Stimulated activated CD8-positive, alpha-beta memory T cell treated with anti-CD3 and anti-CD28 coated beads, Interleukin-4, amount 100 ng/mL, for 48 hours (primary cell): Measurements from ENCODE around the gene DLGAP4.

Experiments
- DNase-seq: peaks from one replicate; pipeline ENCODE4 v3.0.0-alpha.2; 2020

Gene DLGAP4

DNA sequence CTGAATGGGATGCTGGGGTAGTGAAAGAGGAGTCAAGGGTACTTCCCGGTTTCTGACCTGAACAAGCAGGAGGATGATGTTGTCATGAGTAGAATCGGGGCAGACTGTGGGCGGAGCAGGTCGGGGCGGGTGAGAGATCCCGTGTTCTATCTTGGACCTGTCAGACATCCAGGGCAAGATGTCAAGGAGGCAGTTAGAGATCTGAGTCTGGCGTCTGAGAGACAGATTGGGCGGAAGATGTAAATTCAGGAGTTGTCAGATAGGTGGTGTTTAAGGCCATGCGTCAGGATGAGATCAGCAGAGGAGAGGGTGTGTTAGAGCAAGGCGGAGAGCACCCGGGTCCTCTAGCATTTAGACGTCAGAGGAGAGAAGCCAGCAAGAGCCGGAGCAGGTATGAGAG is 115.5 kb downstream of the DLGAP4 start:
- DNase-seq: no peak

DNA sequence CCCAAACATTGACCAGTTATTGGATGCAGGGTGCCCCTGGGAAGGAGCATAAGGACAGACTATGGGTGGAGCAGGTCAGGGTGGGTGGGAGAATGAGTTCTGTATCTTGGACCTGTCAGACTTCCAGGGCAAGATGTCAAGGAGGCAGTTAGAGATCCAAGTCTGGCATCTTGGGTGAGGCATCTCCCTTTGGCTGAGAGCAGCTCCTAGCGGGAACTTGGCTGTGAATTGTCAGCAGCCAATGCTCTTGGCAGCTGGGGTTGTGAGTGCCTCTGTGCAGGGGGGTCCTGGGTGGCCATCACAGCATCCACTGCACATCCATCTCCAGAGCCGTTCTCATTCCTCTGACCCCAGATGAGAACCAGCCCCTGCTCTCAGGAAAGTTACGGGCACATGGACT is 118.2 kb downstream of the DLGAP4 start:
- DNase-seq: no peak

DNA sequence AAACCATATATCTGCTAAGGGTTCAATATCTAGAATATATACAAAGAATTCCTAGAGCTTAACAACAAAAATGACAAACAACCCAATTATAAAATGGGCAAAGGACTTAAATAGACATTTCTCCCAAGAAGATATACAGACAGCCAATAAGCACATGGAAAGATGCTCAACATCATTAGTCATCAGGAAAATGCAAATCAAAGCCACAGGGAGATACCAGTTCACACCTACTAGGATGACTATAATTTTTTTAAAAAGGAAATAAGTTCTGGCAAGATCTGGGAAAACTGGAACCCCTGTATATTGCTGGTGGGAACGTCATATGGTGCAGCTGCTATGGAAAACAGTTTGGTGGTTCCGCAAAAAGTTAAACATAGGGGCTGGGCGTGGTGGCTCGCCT is 119.0 kb downstream of the DLGAP4 start:
- DNase-seq: no peak

DNA sequence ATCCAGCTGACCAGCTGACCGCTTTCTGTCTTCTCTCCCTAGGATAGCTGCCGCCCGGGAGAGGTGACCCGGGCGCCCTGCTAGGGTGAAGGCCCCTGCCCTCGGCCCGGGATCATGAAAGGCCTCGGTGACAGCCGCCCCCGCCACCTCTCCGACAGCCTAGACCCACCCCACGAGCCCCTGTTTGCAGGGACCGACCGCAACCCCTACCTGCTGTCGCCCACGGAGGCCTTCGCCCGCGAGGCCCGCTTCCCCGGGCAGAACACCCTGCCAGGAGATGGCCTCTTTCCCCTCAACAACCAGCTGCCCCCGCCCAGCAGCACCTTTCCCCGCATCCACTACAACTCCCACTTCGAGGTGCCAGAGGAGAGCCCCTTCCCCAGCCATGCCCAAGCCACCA is 125.5 kb downstream of the DLGAP4 start:
- no peak for DNase-seq

DNA sequence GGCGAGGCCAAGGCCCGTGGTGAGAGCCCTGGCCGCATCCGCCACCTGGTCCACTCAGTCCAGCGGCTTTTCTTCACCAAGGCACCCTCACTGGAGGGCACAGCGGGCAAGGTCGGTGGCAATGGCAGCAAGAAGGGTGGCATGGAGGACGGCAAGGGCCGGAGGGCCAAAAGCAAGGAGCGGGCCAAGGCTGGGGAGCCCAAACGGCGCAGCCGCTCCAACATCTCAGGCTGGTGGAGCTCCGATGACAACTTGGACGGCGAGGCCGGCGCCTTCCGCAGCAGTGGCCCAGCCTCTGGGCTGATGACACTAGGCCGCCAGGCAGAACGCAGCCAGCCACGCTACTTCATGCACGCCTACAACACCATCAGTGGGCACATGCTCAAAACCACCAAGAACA is 126.0 kb downstream of the DLGAP4 start:
- no peak for DNase-seq

DNA sequence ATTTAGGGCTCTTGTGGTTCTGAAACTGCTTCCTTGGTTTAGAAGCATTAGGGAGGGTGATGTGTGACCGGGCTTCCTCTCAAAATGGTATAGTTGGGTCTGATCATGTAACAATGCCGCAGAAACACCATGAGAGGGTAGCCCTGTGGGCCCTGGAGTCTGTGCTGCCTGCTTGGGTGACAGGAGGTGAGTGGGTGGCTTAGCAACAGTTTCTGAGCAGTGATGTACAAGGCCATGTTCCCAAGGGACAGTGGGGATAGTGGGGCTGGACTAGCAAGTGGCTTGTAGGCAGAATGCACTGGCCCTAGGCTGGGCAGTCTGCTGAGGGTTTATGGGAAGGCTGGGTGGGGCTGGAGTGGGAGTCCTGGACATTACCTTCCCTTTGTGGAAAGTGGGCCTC is 128.2 kb downstream of the DLGAP4 start:
- no peak for DNase-seq

DNA sequence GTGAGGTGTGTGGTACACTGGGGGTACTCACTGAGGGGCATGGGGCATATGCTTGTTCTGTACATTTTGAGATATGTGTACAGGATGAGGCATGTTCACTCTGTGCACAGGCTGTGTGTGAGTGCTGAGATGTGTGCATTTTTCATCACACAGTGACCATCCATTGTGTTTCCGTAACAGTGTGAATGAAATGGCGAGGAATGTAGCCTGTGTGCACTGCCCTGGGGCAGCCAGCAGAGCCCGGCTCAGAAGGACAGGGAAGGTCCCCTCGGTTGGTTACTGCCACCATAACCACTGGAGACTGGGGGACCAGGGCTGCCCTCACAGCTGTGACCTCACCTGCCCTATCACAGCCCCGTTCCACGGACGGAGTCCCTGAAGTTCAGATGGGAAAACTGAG is 129.0 kb downstream of the DLGAP4 start:
- no peak for DNase-seq

DNA sequence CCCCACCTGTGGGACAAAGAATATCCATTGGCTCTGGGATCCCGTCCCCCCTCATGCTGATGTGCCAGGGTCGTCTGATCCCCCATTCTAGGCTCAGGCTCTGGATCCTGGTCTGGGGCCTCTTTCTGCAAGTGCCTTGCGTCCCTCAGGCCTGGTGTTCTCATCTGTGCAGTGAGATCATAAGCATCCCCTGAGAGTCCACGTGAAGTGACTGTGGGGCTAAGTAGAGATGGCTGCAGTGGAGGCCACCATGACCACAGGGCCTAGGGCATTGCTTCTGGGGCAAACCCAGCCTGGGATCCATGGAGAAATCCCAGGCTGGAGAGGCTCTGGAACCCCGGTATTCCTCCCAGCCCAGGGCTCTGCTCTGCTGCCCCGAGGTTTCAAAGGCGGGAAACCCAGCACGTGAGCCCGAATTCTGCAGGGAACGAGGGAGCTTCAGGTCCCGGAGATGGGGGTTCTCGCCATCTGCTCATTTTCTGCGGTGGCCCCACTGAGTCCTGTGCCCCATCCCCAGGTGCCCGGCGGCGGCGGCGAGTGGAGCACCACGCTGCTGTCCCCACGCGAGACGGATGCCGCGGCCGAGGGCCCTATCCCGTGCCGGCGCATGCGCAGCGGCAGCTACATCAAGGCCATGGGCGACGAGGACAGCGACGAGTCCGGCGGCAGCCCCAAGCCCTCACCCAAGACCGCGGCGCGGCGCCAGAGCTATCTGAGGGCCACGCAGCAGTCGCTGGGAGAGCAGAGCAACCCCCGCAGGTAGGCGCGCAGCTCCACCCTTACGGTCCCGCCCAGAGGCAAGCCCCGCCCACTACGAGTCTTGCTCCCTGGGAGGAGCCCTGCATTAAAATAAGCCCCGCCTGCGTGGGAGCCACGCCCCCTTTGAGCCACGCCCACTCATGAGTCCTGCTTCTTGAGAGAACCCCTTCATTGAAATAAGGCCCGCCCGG is 129.7 kb downstream of the DLGAP4 start:
- peak; percentile 95 for DNase-seq

DNA sequence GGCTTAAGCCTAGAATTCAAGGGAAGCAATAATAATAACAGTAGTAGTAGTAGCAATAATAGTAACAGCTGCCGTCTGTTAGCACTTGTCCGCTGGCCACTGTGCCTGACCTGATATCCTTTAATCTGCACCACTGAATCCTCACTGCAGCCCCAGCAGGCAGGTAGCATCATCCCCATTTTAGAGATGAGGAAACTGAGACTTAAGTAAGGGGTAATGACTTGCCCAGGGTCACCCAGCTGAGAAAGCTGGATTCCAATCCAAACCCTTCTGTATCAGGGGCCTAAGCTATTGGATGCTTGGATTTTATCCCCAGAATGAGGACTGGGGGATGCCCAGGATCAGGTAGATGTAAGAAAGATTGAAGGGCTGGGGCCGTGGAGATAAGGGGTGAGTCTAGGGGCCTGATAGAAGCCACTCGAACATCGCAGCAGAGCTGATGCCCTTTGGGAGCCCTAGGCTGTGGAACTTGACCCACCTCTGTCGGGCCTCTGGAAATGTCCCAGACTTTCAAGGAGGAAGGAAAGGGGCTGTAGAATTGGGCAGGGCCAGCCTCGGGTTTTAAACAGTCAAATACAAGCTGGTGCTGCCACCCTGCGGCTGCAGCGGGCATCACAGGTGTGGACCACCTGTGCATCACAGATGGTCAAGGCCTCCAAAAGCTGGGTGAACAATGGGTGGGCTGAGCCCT is 133.0 kb downstream of the DLGAP4 start:
- peak; percentile 89 for DNase-seq

DNA sequence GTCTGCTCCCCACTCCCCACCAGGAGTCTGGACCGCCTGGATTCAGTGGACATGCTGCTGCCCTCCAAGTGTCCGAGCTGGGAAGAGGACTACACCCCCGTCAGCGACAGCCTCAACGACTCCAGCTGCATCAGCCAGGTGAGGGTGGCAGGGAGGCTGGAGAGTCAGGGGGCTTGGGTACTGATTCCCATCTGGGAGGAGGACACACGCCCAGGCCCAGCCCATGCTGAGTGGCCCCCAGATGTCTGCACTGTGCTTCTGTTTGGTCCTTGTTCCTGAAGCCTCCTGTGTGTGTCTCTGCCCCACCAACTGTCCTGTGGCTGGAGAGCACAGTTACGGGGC is 133.6 kb downstream of the DLGAP4 start:
- no peak for DNase-seq

DNA sequence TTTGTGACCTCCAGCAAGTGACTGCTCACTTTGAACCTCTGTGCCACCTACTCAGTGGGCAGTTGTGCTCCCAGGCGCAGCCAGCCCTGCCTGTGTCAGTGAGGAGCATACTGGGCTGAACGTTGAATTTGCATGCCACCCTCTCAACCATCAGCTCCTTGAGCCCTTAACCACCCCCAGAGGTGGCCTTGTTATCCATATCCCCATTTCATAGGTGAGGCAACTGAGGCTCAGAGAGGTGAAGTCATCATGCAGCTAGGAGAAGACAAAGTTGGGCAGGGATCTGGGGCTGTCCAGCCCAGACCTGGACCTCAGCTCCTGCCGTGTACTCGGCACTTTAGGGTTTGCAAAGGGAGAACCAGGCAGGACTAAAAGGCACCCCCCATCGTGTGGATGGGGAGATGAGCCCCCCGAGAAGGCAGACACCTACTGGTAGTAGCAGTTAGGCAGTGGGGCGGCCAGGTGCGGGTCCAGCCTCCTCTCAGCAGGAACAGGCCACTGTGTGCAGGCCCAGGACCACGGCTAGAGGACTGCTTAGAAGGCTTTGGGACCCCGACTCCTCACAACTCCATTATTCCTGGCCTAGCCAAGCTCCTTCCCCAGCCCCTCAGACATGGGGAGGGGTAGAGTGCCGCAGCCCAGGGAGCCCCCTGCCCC is 134.4 kb downstream of the DLGAP4 start:
- DNase-seq: no peak

DNA sequence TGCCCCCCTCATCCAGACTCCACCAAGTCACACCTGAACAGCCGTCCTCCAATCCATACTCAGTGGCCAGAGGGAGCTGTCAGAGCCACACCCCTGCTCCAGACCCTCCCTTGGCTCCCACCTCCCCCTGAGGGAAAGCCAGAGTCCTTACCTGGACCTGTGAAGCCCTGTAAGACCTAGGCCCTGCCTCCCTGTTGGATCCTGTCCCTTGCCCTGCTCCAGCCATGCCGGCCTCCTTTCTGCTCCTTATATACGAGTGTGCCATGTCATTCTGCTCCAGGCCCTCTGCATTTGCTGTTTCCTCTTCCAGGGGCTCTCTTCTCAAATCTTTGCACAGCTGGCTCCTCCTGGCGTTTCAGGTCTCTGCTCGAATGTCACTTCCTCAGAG is 134.9 kb downstream of the DLGAP4 start:
- DNase-seq: no peak

DNA sequence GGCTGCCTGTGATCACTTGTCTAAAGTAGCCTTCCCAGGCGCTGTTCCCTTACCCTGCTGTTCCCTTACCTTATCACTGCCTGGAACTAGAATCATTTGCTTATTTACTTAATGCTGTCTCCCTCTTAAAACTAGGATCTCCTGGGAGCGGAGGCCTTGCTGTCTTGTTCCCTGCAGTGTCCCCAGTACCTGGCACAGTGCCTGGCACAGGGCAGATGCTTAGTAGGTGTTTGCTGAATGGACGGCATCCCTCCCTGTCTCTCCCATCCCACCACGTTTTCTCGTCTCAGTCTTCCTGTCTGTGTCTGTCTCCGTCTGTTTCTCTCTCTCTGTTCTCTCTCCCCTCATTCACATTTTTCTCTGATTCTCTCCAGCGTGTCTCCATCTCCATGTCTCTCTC is 135.3 kb downstream of the DLGAP4 start:
- DNase-seq: no peak

DNA sequence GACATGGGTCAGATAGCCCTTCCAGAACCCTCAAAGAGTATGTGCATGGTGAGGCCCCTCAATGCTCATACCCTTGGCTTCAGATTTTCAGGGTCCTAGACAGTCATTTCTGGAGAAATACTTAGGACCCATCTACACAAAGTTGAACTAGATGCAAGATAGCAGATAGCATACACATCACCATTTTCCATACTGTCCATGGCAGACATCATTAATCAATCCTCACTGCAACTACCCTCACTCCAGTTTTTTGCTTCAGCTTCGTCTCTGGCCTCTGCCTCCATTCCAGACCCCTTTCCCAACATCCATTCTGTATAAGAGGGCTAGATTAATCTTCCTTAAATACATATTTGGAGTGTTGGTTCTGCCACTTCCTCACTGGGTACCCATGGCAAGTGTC is 139.7 kb downstream of the DLGAP4 start:
- DNase-seq: no peak

DNA sequence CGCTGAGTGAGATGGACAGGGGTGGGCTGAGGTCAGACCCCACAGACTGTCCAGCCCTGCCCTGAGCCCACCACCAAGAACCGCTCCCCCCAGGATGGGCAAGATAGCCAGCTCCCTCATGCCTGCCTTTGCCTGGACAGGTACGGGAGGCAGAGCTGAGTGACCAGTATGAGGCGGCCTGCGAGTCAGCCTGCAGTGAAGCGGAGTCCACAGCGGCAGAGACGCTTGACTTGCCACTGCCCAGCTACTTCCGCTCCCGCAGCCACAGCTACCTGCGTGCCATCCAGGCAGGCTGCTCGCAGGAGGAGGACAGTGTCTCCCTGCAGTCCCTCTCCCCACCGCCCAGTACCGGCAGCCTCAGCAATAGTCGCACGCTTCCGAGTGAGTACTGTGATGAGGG is 140.4 kb downstream of the DLGAP4 start:
- no peak for DNase-seq

DNA sequence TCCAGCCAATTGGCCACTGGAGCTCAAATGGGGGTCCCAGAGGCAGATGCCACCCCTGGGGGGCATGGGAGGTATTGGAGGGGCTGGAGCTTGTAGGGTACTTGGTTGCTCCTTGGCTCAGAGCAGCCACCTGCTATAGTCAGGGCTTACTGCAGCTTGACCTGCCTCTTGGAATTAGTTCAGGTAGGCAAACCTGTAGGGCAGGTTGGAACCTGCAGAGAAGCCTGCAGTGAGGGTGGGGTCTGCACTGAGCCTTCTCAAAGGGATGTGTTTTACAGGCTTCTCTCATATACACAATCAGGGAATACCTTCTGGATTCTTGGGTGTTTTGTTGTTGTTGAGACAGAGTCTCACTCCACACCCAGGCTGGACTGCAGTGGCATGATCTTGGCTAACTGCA is 141.0 kb downstream of the DLGAP4 start:
- DNase-seq: no peak

DNA sequence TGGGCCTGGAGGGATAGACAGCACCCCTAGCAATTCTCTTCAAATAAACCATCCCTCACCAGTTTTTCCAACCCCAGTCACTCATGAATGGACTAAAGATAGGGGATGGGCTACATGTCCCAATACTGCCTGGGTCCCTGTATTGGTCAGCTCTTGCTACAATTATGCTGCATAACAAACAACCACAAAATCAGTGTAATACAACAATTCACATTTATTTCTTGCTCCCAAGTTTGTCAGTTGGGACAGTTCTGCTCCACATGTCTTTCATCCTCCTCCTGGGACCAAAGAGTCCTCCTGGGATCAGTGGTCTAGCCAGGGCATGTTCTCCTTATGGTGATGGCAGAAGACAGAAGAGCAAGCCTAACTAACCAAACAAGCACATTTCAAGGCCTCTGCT is 143.5 kb downstream of the DLGAP4 start:
- no peak for DNase-seq

DNA sequence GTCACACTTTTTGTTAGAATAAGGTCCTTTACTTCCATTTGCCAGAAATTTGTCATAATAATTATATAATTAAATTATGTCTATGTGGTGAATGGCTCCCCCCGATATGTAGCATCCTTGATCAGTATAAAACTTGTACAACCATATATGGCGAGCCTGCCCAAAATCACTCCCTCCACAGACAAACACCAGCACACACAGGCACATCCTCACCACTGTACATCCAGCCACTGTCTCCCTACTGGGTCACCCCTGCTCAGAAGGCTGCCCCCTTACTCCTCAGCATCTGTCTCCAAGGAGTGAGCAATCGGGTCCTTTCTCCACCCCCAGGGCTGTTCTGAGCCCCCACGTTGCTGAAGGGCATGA is 148.2 kb downstream of the DLGAP4 start:
- no peak for DNase-seq

DNA sequence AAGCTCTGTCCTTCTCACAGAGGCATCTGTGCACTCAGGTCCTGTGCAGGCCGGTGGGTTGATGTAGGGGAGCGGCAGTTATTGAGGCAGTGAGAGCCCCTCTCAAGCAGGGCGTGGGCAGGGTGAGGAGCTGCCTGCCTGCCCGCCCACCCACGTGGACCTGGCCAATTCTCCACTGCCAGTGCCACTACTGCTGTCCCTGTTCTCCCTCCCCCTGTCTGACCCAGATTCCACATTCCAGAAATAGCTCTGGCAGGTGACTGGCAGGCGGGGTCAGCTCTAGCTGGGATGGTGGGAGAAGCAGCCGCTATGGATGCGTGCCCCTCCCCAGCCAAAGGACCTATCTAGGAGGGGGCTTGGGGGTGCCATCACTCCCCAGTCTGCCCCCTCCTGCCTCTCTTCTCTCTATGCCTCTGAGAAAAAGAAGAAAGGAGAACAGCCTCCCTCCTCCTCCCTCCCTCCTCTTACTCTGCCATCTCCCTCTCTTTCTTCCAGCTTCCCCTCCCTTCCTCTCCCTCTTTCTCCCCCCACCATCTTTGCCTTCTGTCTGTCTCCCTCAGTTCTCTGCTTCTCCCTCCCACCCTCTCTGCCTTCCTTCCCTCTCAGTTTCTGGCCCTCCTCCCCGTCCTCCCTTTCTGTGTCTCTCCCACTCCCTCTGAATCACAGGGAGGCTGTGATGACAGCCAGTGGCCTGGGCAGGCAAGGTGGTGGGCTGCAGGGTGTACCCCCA is 148.7 kb downstream of the DLGAP4 start:
- no peak for DNase-seq

DNA sequence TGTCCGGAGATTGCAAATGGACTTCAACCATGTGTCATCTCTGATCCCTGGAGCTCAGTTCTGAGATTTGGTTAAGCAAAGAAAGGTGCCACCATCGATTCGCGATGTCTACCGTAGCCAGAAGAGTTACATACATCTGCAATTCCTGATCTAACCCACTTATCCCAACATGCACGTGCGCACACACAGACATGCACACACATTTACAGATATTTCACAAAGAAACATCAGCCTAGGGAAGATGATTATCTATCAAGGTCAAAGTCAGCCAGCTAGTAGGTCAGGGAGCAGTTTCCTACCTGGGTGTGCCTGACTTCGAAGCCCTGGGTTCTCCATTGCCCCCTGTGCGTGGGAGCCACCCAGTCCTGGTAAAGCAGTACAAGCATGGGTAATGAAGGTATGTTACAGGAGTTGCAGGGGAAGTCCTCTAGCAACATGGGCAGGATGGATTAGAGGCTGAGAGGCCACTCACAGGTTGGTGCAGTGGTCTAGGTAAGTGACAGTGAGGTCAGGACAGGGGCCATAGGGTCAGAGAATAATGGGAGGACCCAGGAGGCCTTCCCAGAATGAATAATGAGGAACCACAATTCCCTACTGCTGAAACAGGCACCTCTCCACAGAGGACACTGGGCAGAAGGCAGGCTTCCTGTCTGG is 150.0 kb downstream of the DLGAP4 start:
- DNase-seq: no peak

DNA sequence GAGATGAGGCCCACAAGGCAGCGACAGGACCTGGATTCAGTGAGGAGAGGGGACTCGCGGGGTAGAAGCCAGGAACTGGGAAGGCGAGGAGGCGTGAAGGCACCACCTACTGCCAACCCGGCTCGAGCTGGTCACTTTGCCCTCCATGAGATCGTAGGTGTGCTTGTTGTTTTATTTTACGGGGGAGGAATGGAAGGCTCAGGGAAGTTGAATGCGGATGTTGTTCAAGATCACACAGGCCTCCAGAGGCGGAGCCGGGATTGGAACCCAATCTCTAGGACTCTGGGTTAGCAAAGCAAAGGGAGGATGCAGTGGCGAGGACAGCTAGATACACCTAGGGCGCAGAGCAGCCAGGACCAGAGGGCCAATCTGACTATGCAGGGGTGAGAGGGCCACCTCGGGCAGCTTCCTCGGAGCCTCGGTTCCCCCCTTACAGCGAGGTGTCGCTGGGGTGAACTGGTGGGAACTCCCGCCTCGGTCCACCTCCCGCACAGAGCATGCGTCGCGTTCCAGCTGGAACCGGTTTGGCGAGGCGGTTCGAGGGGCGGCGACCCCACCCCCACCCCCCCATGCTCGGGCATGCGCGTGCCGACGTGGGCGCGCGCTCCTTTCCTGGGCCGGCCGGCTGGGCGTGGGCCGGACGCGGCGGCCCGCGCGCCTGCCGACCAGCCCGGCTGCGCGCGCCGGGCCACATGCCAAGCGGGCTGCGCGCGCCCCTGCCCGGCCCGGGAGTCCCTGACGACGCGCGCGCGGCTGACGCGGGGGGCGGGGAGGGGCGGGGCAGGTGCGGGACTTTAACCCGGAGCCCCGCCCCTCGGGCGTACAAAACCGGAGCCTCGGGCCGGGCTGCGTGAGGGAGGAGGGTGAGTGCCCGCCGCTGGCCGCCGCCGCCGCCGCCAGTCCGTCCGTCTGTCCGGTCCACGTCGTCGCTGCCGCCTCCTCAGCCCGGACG is 154.8 kb downstream of the DLGAP4 start:
- peak; percentile 89 for DNase-seq
